Glutamatergic neuron (in vitro differentiated cells): ENCODE measurements around the gene COL4A1. TPM values are rescaled to one million over a fixed set of nuclear protein-coding genes. Genes with fewer than 3 reads are reported as not detected.
A peak's percentile ranks its signal among the peaks of the same experiment; 100 is the strongest.

Experiments
- DNase-seq: peaks from one replicate; pipeline ENCODE4 v3.0.0; 2022
- H3K27ac Mint-ChIP-seq: one replicate; pipeline ENCODE4 v1.8.0; 2020; ENCODE audit warnings: mild to moderate bottlenecking, mixed read lengths, inconsistent platforms; ENCODE audit not compliant: unreplicated experiment
- H3K27me3 Mint-ChIP-seq: one replicate; pipeline ENCODE4 v1.8.0; 2020; ENCODE audit warnings: mild to moderate bottlenecking, moderate library complexity, mixed read lengths, inconsistent platforms; ENCODE audit not compliant: unreplicated experiment
- H3K36me3 Mint-ChIP-seq: one replicate; pipeline ENCODE4 v1.8.0; 2020; ENCODE audit warnings: mild to moderate bottlenecking, mixed read lengths, inconsistent platforms; ENCODE audit not compliant: unreplicated experiment
- H3K4me1 Mint-ChIP-seq: one replicate; pipeline ENCODE4 v1.8.0; 2020; ENCODE audit warnings: mild to moderate bottlenecking, low read depth, mixed read lengths, inconsistent platforms; ENCODE audit not compliant: unreplicated experiment
- H3K4me3 Mint-ChIP-seq: one replicate; pipeline ENCODE4 v1.8.0; 2020; ENCODE audit warnings: mild to moderate bottlenecking, mixed read lengths, inconsistent platforms; ENCODE audit not compliant: unreplicated experiment
- H3K9me3 Mint-ChIP-seq: one replicate; pipeline ENCODE4 v1.8.0; 2020; ENCODE audit warnings: mild to moderate bottlenecking, moderate library complexity, mixed read lengths, inconsistent platforms; ENCODE audit not compliant: unreplicated experiment
- total RNA-seq: library from RNA; stranded (reverse); fragmentation: NEBNext Ultra II Directional; extraction: Animal tissue kit (Norgen Biotek cat#: 25700); gene quantifications from one replicate; pipeline ENCODE4 v1.2.1, GENCODE V29; 2021; ENCODE audit not compliant: unreplicated experiment
- TF ChIP-seq, protein P1 (sequence below): fragments of 200-600 bp; sonication (generic); IDR thresholded peaks from one replicate; pipeline ENCODE4 v1.5.0; 2021; ENCODE audit not compliant: partially characterized antibody, unreplicated experiment

Gene COL4A1
- total RNA-seq, 1 donor from 2014 or later, result 14.6 TPM

DNA sequence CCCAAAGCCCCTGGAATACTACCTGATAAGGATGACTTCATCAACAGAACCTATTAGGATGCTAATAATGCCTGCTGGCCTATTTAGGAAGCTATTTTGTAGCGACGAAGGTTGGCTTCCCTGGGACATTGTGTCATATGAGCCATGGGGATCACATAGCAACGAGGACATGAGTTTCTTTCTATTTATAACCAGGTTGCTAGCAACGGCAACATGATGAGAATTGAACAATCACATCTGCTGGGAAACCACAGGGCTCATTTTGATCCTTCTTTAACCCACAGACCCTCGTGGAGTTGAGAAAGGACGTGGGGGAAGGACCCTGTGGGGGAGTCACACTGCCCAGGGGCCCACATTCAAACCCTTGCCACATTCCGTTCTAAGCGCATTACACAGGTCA, 172.2 kb downstream of the COL4A1 start:
- peak overlapping the region; percentile 25 for H3K27ac Mint-ChIP-seq
- peaks cover under 1% of the 10 kb centered on the region for H3K9me3 Mint-ChIP-seq
- H3K4me1 Mint-ChIP-seq, result peaks cover 14% of the 10 kb centered on the region
- H3K27me3 Mint-ChIP-seq, result peaks cover 18% of the 10 kb centered on the region
- no peak overlapping the region for H3K4me3 Mint-ChIP-seq
- no peaks in the 10 kb centered on the region for H3K36me3 Mint-ChIP-seq
- no peak for DNase-seq
- TF ChIP-seq, protein P1, sequence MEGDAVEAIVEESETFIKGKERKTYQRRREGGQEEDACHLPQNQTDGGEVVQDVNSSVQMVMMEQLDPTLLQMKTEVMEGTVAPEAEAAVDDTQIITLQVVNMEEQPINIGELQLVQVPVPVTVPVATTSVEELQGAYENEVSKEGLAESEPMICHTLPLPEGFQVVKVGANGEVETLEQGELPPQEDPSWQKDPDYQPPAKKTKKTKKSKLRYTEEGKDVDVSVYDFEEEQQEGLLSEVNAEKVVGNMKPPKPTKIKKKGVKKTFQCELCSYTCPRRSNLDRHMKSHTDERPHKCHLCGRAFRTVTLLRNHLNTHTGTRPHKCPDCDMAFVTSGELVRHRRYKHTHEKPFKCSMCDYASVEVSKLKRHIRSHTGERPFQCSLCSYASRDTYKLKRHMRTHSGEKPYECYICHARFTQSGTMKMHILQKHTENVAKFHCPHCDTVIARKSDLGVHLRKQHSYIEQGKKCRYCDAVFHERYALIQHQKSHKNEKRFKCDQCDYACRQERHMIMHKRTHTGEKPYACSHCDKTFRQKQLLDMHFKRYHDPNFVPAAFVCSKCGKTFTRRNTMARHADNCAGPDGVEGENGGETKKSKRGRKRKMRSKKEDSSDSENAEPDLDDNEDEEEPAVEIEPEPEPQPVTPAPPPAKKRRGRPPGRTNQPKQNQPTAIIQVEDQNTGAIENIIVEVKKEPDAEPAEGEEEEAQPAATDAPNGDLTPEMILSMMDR, result no peak

GRCh38 chr13:110133425-110134235, 173.3 kb downstream of the COL4A1 start:
- Mint-ChIP-seq H3K4me3 (no peak overlapping the region), H3K27me3 (peaks cover 14% of the 10 kb centered on the region), H3K36me3 (no peaks in the 10 kb centered on the region), H3K27ac (no peak overlapping the region), H3K9me3 (peaks cover 2% of the 10 kb centered on the region), H3K4me1 (peaks cover 14% of the 10 kb centered on the region)
- no peak for DNase-seq
- TF ChIP-seq, protein P1, result no peak

GRCh38 chr13:110132225-110132982, 174.6 kb downstream of the COL4A1 start:
- Mint-ChIP-seq H3K4me3 (no peak overlapping the region), H3K4me1 (peaks cover 14% of the 10 kb centered on the region), H3K27me3 (peaks cover 8% of the 10 kb centered on the region), H3K9me3 (peaks cover 3% of the 10 kb centered on the region), H3K27ac (no peak overlapping the region), H3K36me3 (no peaks in the 10 kb centered on the region)
- peak; percentile 42 for DNase-seq
- TF ChIP-seq, protein P1, result no peak

- TF ChIP-seq, protein P1, result no peak
- Mint-ChIP-seq H3K4me3 (no peak overlapping the region), H3K4me1 (peaks cover 21% of the 10 kb centered on the region), H3K9me3 (peaks cover 3% of the 10 kb centered on the region), H3K27ac (no peak overlapping the region), H3K36me3 (no peaks in the 10 kb centered on the region), H3K27me3 (peaks cover 10% of the 10 kb centered on the region)
- no peak for DNase-seq
Observed at GRCh38 chr13:110131424-110131823, 175.5 kb downstream of the COL4A1 start.

- TF ChIP-seq, protein P1, result no peak
- Mint-ChIP-seq H3K4me3 (no peak overlapping the region), H3K4me1 (peaks cover 21% of the 10 kb centered on the region), H3K9me3 (peaks cover 3% of the 10 kb centered on the region), H3K27me3 (peaks cover 10% of the 10 kb centered on the region), H3K27ac (no peak overlapping the region), H3K36me3 (no peaks in the 10 kb centered on the region)
- no peak for DNase-seq
Observed at GRCh38 chr13:110130431-110130830, 176.5 kb downstream of the COL4A1 start.
